SU-DHL-6 (cell line): ENCODE measurements around the gene SCN5A.

Source experiments
- EZH2phosphoT487 ChIP-seq: fragments of 200-600 bp; sonication (generic), shearing (Covaris generic); conservative IDR thresholded peaks from 2 replicates; pipeline ENCODE4 v1.6.1; 2018; ENCODE audit warnings: mild to moderate bottlenecking, antibody characterized with exemption, low read length, moderate library complexity, mixed read lengths
- TF ChIP-seq, protein P1 (sequence below): fragments of 200-600 bp; sonication (generic); IDR thresholded peaks from one replicate; pipeline ENCODE4 v1.5.1; 2017; ENCODE audit warnings: antibody characterized with exemption, mild to moderate bottlenecking, low read length, moderate library complexity; ENCODE audit not compliant: insufficient read depth, poor library complexity, severe bottlenecking

DNA sequence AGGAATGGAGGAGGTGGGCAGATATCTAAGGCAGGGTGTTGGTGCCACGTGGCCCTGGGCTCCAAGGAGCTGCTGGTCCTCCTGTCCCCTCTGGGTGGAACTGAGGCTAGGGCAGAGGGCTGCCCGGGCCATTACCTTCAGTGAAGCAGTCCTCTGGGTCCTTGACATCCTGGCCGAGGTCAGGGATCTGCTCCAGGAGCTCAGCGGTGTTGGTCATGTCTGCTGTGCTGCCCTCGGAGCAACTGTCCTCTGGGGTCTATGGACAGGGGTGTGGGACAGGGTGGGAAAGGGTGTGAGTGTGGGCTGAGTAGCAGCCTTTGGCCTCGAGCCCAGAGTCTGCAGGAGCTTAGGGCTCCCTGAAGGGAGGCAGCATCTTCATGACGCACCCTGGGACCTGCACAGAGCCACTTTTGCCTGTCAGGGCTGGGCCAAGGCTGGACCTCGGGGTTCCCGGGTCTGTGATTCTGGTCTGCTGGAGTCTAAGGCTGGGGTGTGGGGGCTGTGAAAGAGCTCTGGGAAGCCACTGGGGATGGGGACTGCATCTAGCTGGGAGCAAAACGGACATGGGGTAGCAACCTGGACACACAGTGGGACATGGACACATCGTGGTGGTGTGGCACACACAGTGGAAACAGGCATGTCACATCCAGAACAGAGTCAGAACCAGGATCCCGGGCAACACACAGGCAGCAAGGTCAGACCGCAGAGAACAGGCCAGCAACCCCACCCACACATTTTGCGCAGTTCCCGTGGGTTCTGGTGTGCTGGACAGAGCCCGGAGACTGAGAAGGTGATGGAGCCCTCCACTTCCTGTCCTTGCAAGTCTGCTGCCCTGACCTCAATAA is 72.7 kb downstream of the SCN5A start:
- TF ChIP-seq, protein P1, sequence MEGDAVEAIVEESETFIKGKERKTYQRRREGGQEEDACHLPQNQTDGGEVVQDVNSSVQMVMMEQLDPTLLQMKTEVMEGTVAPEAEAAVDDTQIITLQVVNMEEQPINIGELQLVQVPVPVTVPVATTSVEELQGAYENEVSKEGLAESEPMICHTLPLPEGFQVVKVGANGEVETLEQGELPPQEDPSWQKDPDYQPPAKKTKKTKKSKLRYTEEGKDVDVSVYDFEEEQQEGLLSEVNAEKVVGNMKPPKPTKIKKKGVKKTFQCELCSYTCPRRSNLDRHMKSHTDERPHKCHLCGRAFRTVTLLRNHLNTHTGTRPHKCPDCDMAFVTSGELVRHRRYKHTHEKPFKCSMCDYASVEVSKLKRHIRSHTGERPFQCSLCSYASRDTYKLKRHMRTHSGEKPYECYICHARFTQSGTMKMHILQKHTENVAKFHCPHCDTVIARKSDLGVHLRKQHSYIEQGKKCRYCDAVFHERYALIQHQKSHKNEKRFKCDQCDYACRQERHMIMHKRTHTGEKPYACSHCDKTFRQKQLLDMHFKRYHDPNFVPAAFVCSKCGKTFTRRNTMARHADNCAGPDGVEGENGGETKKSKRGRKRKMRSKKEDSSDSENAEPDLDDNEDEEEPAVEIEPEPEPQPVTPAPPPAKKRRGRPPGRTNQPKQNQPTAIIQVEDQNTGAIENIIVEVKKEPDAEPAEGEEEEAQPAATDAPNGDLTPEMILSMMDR: no peak
- TF ChIP-seq EZH2phosphoT487: no peak
